MCF 10A (cell line): ENCODE data around the gene RUVBL2. TPM values are rescaled to one million over a fixed set of nuclear protein-coding genes. Genes with fewer than 3 reads are reported as not detected.

Experiments
- BruUV-seq: library from RNA; stranded (reverse); fragments of 400-500 nt; replicated peaks from 2 replicates; lab custom pipeline; 2021; lab: Mats Ljungman, UMichigan
- CTCF ChIA-PET: fragments of 300-600 bp; sonication (Branson Sonifier 250); formaldehyde crosslinking; extraction: SDS; loops from one replicate; lab custom pipeline; 2021; ENCODE audit warnings: antibody characterized with exemption, inconsistent platforms; lab: Yijun Ruan, JAX
- POLR2A ChIA-PET: fragments of 300-600, 350-650 bp; sonication (Branson Sonifier 250); formaldehyde crosslinking; extraction: SDS; loops from one replicate; lab custom pipeline; 2020; ENCODE audit warnings: antibody characterized with exemption, inconsistent platforms; lab: Yijun Ruan, JAX
- DNase-seq: peaks from one replicate; pipeline ENCODE4 v3.0.0-alpha.2; 2018; ENCODE audit not compliant: unreplicated experiment
- H3K27ac Mint-ChIP-seq: one replicate; pipeline ENCODE4 v1.8.0; 2022; ENCODE audit warnings: mild to moderate bottlenecking, low read depth, mixed read lengths; ENCODE audit not compliant: unreplicated experiment
- H3K27me3 Mint-ChIP-seq: one replicate; pipeline ENCODE4 v1.8.0; 2022; ENCODE audit warnings: mixed read lengths; ENCODE audit not compliant: insufficient read depth, unreplicated experiment
- H3K36me3 Mint-ChIP-seq: one replicate; pipeline ENCODE4 v1.8.0; 2022; ENCODE audit warnings: mild to moderate bottlenecking, moderate library complexity, mixed read lengths; ENCODE audit not compliant: insufficient read depth, unreplicated experiment
- H3K4me1 Mint-ChIP-seq: one replicate; pipeline ENCODE4 v1.8.0; 2022; ENCODE audit warnings: mixed read lengths; ENCODE audit not compliant: insufficient read depth, unreplicated experiment
- H3K4me3 Mint-ChIP-seq: one replicate; pipeline ENCODE4 v1.8.0; 2022; ENCODE audit warnings: mild to moderate bottlenecking, moderate library complexity, mixed read lengths; ENCODE audit not compliant: unreplicated experiment
- H3K9me3 Mint-ChIP-seq: one replicate; pipeline ENCODE4 v1.8.0; 2022; ENCODE audit warnings: mixed read lengths; ENCODE audit not compliant: unreplicated experiment
- intact Hi-C: fragments of 100-400 bp; cut with micrococcal nuclease; formaldehyde crosslinking; loops from 2 replicates; pipeline ENCODE4 v1.14.1; 2022
- total RNA-seq: library from RNA; stranded (reverse); gene quantifications from 2 replicates; pipeline ENCODE4 v1.2.3, GENCODE V29; 2022
- TF ChIP-seq, protein P1 (sequence below): fragments of 200-600 bp; IDR thresholded peaks from one replicate; pipeline ENCODE4 v1.8.0; 2022; ENCODE audit warnings: antibody characterized with exemption, mild to moderate bottlenecking; ENCODE audit not compliant: unreplicated experiment

Gene RUVBL2
- total RNA-seq, 1 experiment from 2014 or later = 156 TPM

- TF ChIP-seq, protein P1, sequence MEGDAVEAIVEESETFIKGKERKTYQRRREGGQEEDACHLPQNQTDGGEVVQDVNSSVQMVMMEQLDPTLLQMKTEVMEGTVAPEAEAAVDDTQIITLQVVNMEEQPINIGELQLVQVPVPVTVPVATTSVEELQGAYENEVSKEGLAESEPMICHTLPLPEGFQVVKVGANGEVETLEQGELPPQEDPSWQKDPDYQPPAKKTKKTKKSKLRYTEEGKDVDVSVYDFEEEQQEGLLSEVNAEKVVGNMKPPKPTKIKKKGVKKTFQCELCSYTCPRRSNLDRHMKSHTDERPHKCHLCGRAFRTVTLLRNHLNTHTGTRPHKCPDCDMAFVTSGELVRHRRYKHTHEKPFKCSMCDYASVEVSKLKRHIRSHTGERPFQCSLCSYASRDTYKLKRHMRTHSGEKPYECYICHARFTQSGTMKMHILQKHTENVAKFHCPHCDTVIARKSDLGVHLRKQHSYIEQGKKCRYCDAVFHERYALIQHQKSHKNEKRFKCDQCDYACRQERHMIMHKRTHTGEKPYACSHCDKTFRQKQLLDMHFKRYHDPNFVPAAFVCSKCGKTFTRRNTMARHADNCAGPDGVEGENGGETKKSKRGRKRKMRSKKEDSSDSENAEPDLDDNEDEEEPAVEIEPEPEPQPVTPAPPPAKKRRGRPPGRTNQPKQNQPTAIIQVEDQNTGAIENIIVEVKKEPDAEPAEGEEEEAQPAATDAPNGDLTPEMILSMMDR = no peak
- ChIA-PET POLR2A (interaction anchor here (4.9 to 5.3 kb wide), 3 partner anchors 9 to 89 kb away, joined by 38 to 98 read pairs (median 49); partner anchors contain the start of genes BAX, GYS1 and RUVBL2), CTCF (interaction anchor here (1.2 kb wide), 1 partner anchor 29 kb away, joined by 3 read pairs; the partner anchor contains the start of gene GYS1)
- Mint-ChIP-seq H3K27me3 (no peaks in the 10 kb centered on the region), H3K4me3 (peak overlapping the region; percentile 97), H3K4me1 (peaks cover 35% of the 10 kb centered on the region), H3K36me3 (peaks cover 65% of the 10 kb centered on the region), H3K9me3 (no peaks in the 10 kb centered on the region), H3K27ac (peak overlapping the region; percentile 49)
- intact Hi-C loops = loop anchor here (2.0 kb wide), 1 partner anchor 89 kb away; no protein-coding TSS in a partner anchor
- DNase-seq = peak; percentile 54
- BruUV-seq = no TSS peak
These were observed 30.1 kb upstream of the RUVBL2 start for GRCh38 chr19:48963371-48964204.

GRCh38 chr19:48964205-48965039 lies 29.3 kb upstream of the RUVBL2 start:
- Mint-ChIP-seq H3K9me3 (no peaks in the 10 kb centered on the region), H3K27ac (peak overlapping the region; percentile 96), H3K27me3 (no peaks in the 10 kb centered on the region), H3K36me3 (peaks cover 65% of the 10 kb centered on the region), H3K4me3 (peak overlapping the region; percentile 97), H3K4me1 (peaks cover 35% of the 10 kb centered on the region)
- TF ChIP-seq, protein P1 = no peak
- BruUV-seq = no TSS peak
- intact Hi-C loops = loop anchor here (2.0 kb wide), 1 partner anchor 90 kb away; no protein-coding TSS in a partner anchor
- POLR2A ChIA-PET = interaction anchor here (0.5 to 5.3 kb wide), 11 partner anchors 10 to 177 kb away, joined by 3 to 98 read pairs (median 7); partner anchors contain the start of genes BAX, GYS1, NUCB1 and PPP1R15A
- DNase-seq = no peak
- CTCF ChIA-PET = interaction anchor here (0.7 to 1.2 kb wide), 2 partner anchors 29 to 51 kb away, joined by 3 to 4 read pairs; partner anchors contain the start of gene GYS1

DNA sequence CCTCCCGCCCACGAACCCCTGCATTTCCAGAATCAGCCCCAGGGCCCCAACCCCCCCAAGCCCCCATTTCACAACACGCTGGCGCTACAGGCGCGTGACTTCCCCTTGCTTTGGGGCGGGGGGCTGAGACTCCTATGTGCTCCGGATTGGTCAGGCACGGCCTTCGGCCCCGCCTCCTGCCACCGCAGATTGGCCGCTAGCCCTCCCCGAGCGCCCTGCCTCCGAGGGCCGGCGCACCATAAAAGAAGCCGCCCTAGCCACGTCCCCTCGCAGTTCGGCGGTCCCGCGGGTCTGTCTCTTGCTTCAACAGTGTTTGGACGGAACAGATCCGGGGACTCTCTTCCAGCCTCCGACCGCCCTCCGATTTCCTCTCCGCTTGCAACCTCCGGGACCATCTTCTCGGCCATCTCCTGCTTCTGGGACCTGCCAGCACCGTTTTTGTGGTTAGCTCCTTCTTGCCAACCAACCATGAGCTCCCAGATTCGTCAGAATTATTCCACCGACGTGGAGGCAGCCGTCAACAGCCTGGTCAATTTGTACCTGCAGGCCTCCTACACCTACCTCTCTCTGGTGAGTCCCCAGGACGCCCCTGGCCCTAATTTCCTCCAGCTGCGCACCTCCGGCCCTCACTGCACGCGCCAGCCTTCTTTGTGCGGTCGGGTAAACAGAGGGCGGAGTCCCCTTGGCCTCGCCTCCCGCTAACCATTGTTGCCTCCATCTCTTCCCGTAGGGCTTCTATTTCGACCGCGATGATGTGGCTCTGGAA lies 28.5 kb upstream of the RUVBL2 start, which contains the start of gene FTL:
Gene FTL, plus strand, starts transcription at position 270 of the 766 bp plus-strand sequence. Its CDS starts 199 bp downstream, at position 469.
- Mint-ChIP-seq H3K27me3 (no peaks in the 10 kb centered on the region), H3K36me3 (peaks cover 65% of the 10 kb centered on the region), H3K27ac (peak within 1 kb of the TSS; percentile 96), H3K4me3 (peak within 1 kb of the TSS; percentile 97), H3K4me1 (peaks cover 35% of the 10 kb centered on the region), H3K9me3 (no peaks in the 10 kb centered on the region)
- DNase-seq = peak; percentile 95
- no TSS peak for BruUV-seq
- CTCF ChIA-PET = interaction anchor here (0.6 to 0.7 kb wide), 3 partner anchors 36 to 102 kb away, joined by 3 to 4 read pairs (median 3); no protein-coding TSS in a partner anchor
- POLR2A ChIA-PET = interaction anchor here (0.6 to 5.3 kb wide), 17 partner anchors 9 to 220 kb away, joined by 3 to 98 read pairs (median 4); partner anchors contain the start of genes BAX, DHDH, GYS1 and LIN7B
- intact Hi-C loops = loop anchor here (2.0 kb wide), 1 partner anchor 90 kb away; no protein-coding TSS in a partner anchor
- TF ChIP-seq, protein P1 = no peak
